Kidney epithelial cell (primary cell): ENCODE measurements around the gene TGM5. TPM values are rescaled to one million over a fixed set of nuclear protein-coding genes. Genes with fewer than 3 reads are reported as not detected.
"Not testable (repeated sequence)": the region's sequence is repeated elsewhere in the genome, so short reads cannot be mapped to it uniquely, and the experiment has no call there.

Experiments
- DNase-seq: peaks from one replicate; pipeline ENCODE4 v3.0.0-alpha.2; 2010; ENCODE audit warnings: low read depth
- H3K27me3 ChIP-seq: 2 replicates; pipeline ENCODE4 v1.6.0; 2011; ENCODE audit warnings: low read length; ENCODE audit not compliant: control insufficient read depth, insufficient read depth
- H3K36me3 ChIP-seq: 2 replicates; pipeline ENCODE4 v1.5.1; 2011; ENCODE audit warnings: low read length; ENCODE audit not compliant: control insufficient read depth, insufficient read depth
- H3K4me3 ChIP-seq: 2 replicates; pipeline ENCODE4 v1.5.1; 2011; ENCODE audit warnings: low read depth, mild to moderate bottlenecking, control low read depth, low read length
- CTCF ChIP-seq: IDR thresholded peaks from 2 replicates; pipeline ENCODE4 v1.5.1; 2011; ENCODE audit warnings: mild to moderate bottlenecking, moderate library complexity, low read length, control low read depth, inconsistent platforms; ENCODE audit not compliant: insufficient read depth, poor library complexity, severe bottlenecking
- total RNA-seq: library from RNA; depleted of rRNA; stranded (reverse); fragments of >200 nt; gene quantifications from 2 replicates; pipeline ENCODE4 v1.2.3, GENCODE V29; 2015

TGM5 gene
- total RNA-seq, 1 donor from 2014 or later = not detected

- H3K36me3 ChIP-seq = no peaks in the 10 kb centered on the region
- no peak overlapping the region for H3K4me3 ChIP-seq
- DNase-seq = no peak
- H3K27me3 ChIP-seq = peaks cover 21% of the 10 kb centered on the region
- peak; percentile 78 for TF ChIP-seq CTCF
These were observed 62.5 kb downstream of the TGM5 start for GRCh38 chr15:43204016-43204901.

DNA sequence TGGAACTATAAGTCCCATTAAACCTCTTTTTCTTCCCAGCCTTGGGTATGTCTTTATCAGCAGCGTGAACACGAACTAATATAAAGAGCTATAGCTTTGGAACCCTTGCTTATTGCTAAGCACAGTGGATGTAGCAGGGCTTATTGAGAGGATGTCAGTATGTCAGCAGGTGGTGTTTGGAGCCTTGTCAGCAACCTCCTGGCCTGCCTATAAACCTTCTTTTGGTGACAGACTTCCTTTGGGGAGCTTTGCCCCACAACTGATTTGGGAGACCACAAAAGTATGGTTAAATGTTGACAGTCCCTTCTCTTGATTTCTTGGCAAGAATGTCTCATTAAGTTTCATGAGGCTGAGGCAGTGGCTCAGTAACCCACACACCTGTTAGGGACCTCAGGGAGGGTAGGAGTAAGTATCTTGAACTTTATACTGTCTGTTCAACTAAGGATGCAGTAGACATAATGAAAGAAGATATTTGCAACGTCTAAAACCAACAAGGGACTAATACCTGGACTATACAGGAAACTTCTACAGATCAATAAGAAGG lies 66.7 kb downstream of the TGM5 start:
- H3K4me3 ChIP-seq = no peak overlapping the region
- DNase-seq = no peak
- TF ChIP-seq CTCF = no peak
- H3K27me3 ChIP-seq = no peaks in the 10 kb centered on the region
- no peaks in the 10 kb centered on the region for H3K36me3 ChIP-seq

DNA sequence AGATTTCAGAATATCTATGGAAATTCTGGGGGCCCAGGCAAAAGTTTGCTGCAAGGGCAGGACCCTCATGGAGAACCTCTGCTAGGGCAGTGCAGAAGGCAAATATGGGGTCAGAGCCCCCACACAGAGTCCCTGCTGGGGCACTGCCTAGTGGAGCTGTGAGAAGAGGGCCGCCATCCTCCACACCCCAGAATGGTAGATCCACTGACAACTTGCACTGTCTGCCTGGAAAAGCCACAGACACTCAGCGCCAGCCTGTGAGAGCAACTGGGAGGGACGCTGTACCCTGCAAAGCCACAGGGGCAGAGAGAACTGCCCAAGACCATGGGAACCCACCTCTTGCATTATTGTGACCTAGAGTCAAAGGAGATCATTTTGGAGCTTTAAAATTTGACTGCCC lies 67.7 kb downstream of the TGM5 start:
- DNase-seq = no peak
- no peaks in the 10 kb centered on the region for H3K27me3 ChIP-seq
- no peak for TF ChIP-seq CTCF
- no peak overlapping the region for H3K4me3 ChIP-seq
- H3K36me3 ChIP-seq = no peaks in the 10 kb centered on the region

DNA sequence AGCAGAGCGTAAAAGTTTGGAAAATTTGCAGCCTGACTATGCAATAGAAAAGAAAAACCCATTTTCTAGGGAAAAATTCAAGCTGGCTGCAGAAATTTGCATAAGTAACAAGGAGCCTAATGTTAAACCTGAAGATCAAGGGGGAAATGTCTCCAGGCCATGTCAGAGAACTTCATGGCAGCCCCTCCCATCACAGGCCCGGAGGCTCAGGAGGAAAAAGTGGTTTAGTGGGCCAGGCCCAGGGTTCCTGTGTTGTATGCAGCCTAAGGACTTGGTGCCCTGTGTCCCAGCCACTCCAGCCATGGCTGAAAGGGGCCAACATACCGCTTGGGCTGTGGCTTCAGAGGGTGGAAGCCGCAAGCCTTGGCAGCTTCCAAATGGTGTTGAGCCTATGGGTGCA lies 68.2 kb downstream of the TGM5 start:
- not testable (repeated sequence) for DNase-seq, H3K36me3 ChIP-seq, H3K27me3 ChIP-seq, H3K4me3 ChIP-seq

DNA sequence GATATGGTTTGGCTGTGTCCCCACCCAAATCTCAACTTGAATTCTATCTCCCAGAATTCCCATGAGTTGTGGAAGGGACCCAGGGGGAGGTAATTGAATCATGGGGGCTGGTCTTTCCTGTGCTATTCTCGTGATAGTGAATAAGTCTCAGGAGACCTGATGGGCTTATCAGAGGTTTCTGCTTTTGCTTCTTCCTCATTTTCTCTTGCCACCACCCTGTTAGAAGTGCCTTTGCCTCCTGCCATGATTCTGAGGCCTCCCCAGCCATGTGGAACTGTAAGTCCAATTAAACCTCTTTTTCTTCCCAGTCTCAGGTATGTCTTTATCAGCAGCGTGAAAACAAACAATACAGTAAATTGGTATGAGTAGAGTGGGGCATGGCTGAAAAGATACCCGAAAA lies 69.0 kb downstream of the TGM5 start:
- H3K4me3 ChIP-seq, H3K27me3 ChIP-seq, H3K36me3 ChIP-seq, DNase-seq: not testable (repeated sequence)

GRCh38 chr15:43196760-43197548 lies 69.8 kb downstream of the TGM5 start:
- no peak for TF ChIP-seq CTCF
- Histone ChIP-seq H3K27me3 (no peaks in the 10 kb centered on the region), H3K36me3 (no peaks in the 10 kb centered on the region), H3K4me3 (no peak overlapping the region)
- DNase-seq = no peak
